ENCODE measurements around the gene PER2. TPM values are rescaled to one million over a fixed set of nuclear protein-coding genes. Genes with fewer than 3 reads are reported as not detected.

The PER2 gene
- total and polyA plus RNA-seq, 9 of the 15 experiments (the other 6 are each of a cell fraction or from before 2014, with no cell fraction given), result 1.1 to 10.3 (median 2.9) TPM

DNA sequence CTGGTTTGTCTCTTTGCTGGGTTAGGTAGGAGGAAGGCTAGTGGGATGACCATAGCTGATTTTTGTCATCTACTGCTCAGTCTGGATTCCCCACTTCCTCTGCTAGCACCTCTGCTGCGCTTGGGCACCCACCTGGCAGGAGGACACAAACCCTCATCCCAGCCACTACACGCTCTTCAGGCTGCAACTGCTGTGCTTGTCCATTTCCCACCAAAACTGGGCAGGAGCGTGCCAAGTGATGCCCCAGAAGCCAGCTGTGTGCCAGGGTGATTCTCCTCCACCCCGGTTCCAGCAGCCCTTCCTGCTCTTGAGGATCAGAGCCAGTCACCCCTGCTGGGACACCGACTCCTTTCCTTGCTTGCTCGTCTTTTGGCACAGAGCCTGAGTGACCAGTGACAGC lies 15.7 kb upstream of the PER2 start:
- FAIRE-seq, result no peak
- no peak overlapping the region for H2AFZ ChIP-seq (ENCODE audit: low read depth, low read length)
- CTCF ChIA-PET (ENCODE audit: low intra/inter-chr PET ratio), result no interaction called here

More for the DNA sequence above, 15.7 kb upstream of the PER2 start:
- no peak for ATAC-seq
- TF ChIP-seq MCM5 (IDR thresholded peaks at IDR 0.05; ENCODE audit: low read depth) (no peak), ZNF586 (CRISPR knock-in tag; conservative IDR thresholded peaks at IDR 0.05) (no peak), MAZ (CRISPR knock-in tag; conservative IDR thresholded peaks at IDR 0.05 in 1 of 2, IDR thresholded peaks at IDR 0.05 in 1 of 2) (no peak), SMARCE1 (IDR thresholded peaks at IDR 0.05) (no peak), ELF1 (tag; IDR thresholded peaks at IDR 0.05) (no peak), ZNF766 (CRISPR knock-in tag; conservative IDR thresholded peaks at IDR 0.05) (no peak), XRCC5 (IDR thresholded peaks at IDR 0.05; ENCODE audit: low read depth, low read length) (no peak), HDAC2 (IDR thresholded peaks at IDR 0.05) (no peak), SETDB1 (IDR thresholded peaks at IDR 0.05; ENCODE audit: low read length) (no peak)
- TF ChIP-seq, protein P1, sequence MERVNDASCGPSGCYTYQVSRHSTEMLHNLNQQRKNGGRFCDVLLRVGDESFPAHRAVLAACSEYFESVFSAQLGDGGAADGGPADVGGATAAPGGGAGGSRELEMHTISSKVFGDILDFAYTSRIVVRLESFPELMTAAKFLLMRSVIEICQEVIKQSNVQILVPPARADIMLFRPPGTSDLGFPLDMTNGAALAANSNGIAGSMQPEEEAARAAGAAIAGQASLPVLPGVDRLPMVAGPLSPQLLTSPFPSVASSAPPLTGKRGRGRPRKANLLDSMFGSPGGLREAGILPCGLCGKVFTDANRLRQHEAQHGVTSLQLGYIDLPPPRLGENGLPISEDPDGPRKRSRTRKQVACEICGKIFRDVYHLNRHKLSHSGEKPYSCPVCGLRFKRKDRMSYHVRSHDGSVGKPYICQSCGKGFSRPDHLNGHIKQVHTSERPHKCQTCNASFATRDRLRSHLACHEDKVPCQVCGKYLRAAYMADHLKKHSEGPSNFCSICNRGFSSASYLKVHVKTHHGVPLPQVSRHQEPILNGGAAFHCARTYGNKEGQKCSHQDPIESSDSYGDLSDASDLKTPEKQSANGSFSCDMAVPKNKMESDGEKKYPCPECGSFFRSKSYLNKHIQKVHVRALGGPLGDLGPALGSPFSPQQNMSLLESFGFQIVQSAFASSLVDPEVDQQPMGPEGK (CRISPR knock-in tag; IDR thresholded peaks at IDR 0.05; ENCODE audit: borderline replicate concordance), result no peak
- Histone ChIP-seq H3K27me3 (ENCODE audit: control insufficient read depth in 2 of 2, insufficient read depth in 2 of 2, low read length in 2 of 2) (peaks cover 2 to 12% of the 10 kb centered on the region in 2 experiments; a peak in 3 of 5 replicates), H3K4me2 (ENCODE audit: insufficient read depth, low read length) (no peak overlapping the region), H4K20me1 (replicated peaks; ENCODE audit: control insufficient read depth, insufficient read depth, low read length) (no peaks in the 10 kb centered on the region), H3K9me3 (replicated peaks; ENCODE audit: control insufficient read depth, insufficient read depth, low read depth, low read length) (no peaks in the 10 kb centered on the region), H3K9ac (ENCODE audit: insufficient read depth in 1 of 2, low read depth in 2 of 2, low read length in 2 of 2) (no peak overlapping the region), H3K9me1 (ENCODE audit: control insufficient read depth, insufficient read depth, low read length) (no peaks in the 10 kb centered on the region), H3K36me3 (ENCODE audit: control insufficient read depth, insufficient read depth, low read length) (no peaks in the 10 kb centered on the region), H3K79me2 (ENCODE audit: control insufficient read depth, insufficient read depth, low read length) (no peaks in the 10 kb centered on the region), H3K27ac (ENCODE audit: extremely low read depth, low read depth, low read length) (no peak overlapping the region), H3K4me3 (no peak overlapping the region), H3K4me1 (replicated peaks in 1 of 2; ENCODE audit: control insufficient read depth in 2 of 2, insufficient read depth in 2 of 2, low read length in 2 of 2) (no peaks in the 10 kb centered on the region; a peak in 1 of 5 replicates)
- no TSS peak for BruUV-seq (replicated peaks)
- WGBS (ENCODE audit: insufficient coverage, low coverage, missing lambda C conversion rate), result 30% methylated on average over 6 of the region's 6 CpGs
- POLR2A ChIA-PET, result interaction anchor here (0.7 kb wide), 1 partner anchor 644 kb away, joined by 3 read pairs; no protein-coding TSS in a partner anchor
- in situ Hi-C loops (cut with MboI), result no loop called here
- intact Hi-C loops (cut with micrococcal nuclease), result no loop called here
- no peak for DNase-seq (ENCODE audit: extremely low read depth in 1 of 4, low spot score in 3 of 4)

Data from K562 (cell line).